ENCODE data around the gene ACVR1C. TPM values are rescaled to one million over a fixed set of nuclear protein-coding genes. Genes with fewer than 3 reads are reported as not detected.
A peak's percentile ranks its signal among the peaks of the same experiment; 100 is the strongest.

Gene ACVR1C
- total RNA-seq = 0.13 to 0.18 TPM (median 0.14 TPM) in 3 replicates

- peak; percentile 33 for TF ChIP-seq CTCF (IDR thresholded peaks at IDR 0.05; ENCODE audit: unreplicated experiment)
- DNase-seq (ENCODE audit: low spot score in 2 of 2, unreplicated experiment in 2 of 2) = peak; percentile 39 to 70
Observed at GRCh38 chr2:157628477-157629415, at the start of gene ACVR1C. Gene ACVR1C, minus strand, starts transcription at chr2:157628864. Its CDS starts 220 bp downstream, at chr2:157628644.

GRCh38 chr2:157677941-157678340 lies 49.3 kb upstream of the ACVR1C start:
- Mint-ChIP-seq H3K36me3 (no peaks in the 10 kb centered on the region), H3K9me3 (peaks cover 5% of the 10 kb centered on the region), H3K27ac (no peak overlapping the region), H3K4me1 (no peaks in the 10 kb centered on the region), H3K4me3 (no peak overlapping the region), H3K27me3 (ENCODE audit: low read depth) (no peaks in the 10 kb centered on the region)
- DNase-seq (ENCODE audit: low spot score in 2 of 2, unreplicated experiment in 2 of 2) = no peak
- no peak for TF ChIP-seq CTCF (IDR thresholded peaks at IDR 0.05; ENCODE audit: unreplicated experiment)

More at GRCh38 chr2:157628477-157629415, at the start of gene ACVR1C:
- H3K27ac Mint-ChIP-seq = no peak within 1 kb of the TSS
- H3K4me1 Mint-ChIP-seq = peaks cover 6% of the 10 kb centered on the region
- H3K27me3 Mint-ChIP-seq (ENCODE audit: low read depth) = peaks cover 59% of the 10 kb centered on the region
- H3K4me3 Mint-ChIP-seq = peak within 1 kb of the TSS; percentile 74
- H3K9me3 Mint-ChIP-seq = no peaks in the 10 kb centered on the region
- no peaks in the 10 kb centered on the region for H3K36me3 Mint-ChIP-seq

- Mint-ChIP-seq H3K36me3 (no peaks in the 10 kb centered on the region), H3K4me3 (no peak overlapping the region), H3K9me3 (no peaks in the 10 kb centered on the region), H3K4me1 (no peaks in the 10 kb centered on the region), H3K27ac (no peak overlapping the region), H3K27me3 (ENCODE audit: low read depth) (no peaks in the 10 kb centered on the region)
- TF ChIP-seq CTCF (IDR thresholded peaks at IDR 0.05; ENCODE audit: unreplicated experiment) = no peak
- no peak for DNase-seq (ENCODE audit: low spot score in 2 of 2, unreplicated experiment in 2 of 2)
Observed at GRCh38 chr2:157672129-157672528, 43.5 kb upstream of the ACVR1C start.

GRCh38 chr2:157662401-157662800 lies 33.7 kb upstream of the ACVR1C start:
- Mint-ChIP-seq H3K27me3 (ENCODE audit: low read depth) (peaks cover 1% of the 10 kb centered on the region), H3K4me3 (no peak overlapping the region), H3K9me3 (peaks cover 10% of the 10 kb centered on the region), H3K27ac (no peak overlapping the region), H3K36me3 (no peaks in the 10 kb centered on the region), H3K4me1 (no peaks in the 10 kb centered on the region)
- DNase-seq (ENCODE audit: low spot score in 2 of 2, unreplicated experiment in 2 of 2) = no peak
- no peak for TF ChIP-seq CTCF (IDR thresholded peaks at IDR 0.05; ENCODE audit: unreplicated experiment)

- H3K9me3 Mint-ChIP-seq = peaks cover 10% of the 10 kb centered on the region
- no peak overlapping the region for H3K27ac Mint-ChIP-seq
- H3K4me3 Mint-ChIP-seq = no peak overlapping the region
- no peaks in the 10 kb centered on the region for H3K36me3 Mint-ChIP-seq
- no peak for DNase-seq (ENCODE audit: low spot score in 2 of 2, unreplicated experiment in 2 of 2)
- H3K4me1 Mint-ChIP-seq = no peaks in the 10 kb centered on the region
- no peak for TF ChIP-seq CTCF (IDR thresholded peaks at IDR 0.05; ENCODE audit: unreplicated experiment)
- peaks cover 1% of the 10 kb centered on the region for H3K27me3 Mint-ChIP-seq (ENCODE audit: low read depth)
Observed at GRCh38 chr2:157661776-157662175, 33.1 kb upstream of the ACVR1C start.

All from mesothelial cell of epicardium (in vitro differentiated cells).